GM12874 (cell line): ENCODE data around the gene ZSCAN5A.
"Not testable (repeated sequence)": the region's sequence is repeated elsewhere in the genome, so short reads cannot be mapped to it uniquely, and the experiment has no call there.

Source experiments
- TF ChIP-seq, protein P1 (sequence below): IDR thresholded peaks from 2 replicates; pipeline ENCODE4 v1.5.1; 2011; ENCODE audit warnings: low read depth, mild to moderate bottlenecking, control low read depth, low read length, moderate library complexity; ENCODE audit not compliant: insufficient read depth

The ZSCAN5A gene

GRCh38 chr19:56197646-56198045 is 117.0 kb downstream of the ZSCAN5A start, which contains the start of gene ZSCAN5B:
ZSCAN5B (minus strand) TSS chr19:56197783; CDS start chr19:56193052, 4,731 bp downstream.
- TF ChIP-seq, protein P1, sequence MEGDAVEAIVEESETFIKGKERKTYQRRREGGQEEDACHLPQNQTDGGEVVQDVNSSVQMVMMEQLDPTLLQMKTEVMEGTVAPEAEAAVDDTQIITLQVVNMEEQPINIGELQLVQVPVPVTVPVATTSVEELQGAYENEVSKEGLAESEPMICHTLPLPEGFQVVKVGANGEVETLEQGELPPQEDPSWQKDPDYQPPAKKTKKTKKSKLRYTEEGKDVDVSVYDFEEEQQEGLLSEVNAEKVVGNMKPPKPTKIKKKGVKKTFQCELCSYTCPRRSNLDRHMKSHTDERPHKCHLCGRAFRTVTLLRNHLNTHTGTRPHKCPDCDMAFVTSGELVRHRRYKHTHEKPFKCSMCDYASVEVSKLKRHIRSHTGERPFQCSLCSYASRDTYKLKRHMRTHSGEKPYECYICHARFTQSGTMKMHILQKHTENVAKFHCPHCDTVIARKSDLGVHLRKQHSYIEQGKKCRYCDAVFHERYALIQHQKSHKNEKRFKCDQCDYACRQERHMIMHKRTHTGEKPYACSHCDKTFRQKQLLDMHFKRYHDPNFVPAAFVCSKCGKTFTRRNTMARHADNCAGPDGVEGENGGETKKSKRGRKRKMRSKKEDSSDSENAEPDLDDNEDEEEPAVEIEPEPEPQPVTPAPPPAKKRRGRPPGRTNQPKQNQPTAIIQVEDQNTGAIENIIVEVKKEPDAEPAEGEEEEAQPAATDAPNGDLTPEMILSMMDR: not testable (repeated sequence)

DNA sequence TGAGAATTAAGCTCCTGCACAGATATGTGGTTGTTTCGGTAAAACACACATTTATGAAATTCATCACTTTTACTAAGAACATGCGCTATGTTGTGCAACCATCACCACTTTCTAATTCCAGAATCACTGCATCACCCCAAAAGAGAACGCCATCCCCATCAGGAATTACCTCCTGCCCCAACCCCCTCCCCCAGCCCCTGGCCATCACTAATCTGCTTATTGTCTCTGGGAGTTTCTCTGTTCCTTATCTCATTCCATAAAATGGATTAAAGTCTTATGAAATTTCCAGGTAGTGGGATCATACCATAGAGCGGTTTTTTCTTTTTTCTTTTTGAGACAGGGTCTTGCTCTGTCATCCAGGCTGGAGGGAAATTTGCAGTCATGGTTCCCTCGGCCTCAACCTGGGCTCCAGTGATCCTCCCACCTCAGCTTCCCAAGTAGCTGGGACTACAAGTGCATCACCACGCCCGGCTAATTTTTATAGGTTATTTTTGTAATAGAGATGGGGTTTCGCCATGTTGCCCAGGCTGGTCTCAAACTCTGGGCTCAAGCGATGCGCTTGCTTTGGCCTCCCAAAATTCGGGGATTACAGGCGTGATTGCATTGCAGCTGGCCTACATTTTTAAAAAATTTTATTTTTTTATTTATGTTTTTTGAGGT is 120.5 kb downstream of the ZSCAN5A start:
- TF ChIP-seq, protein P1: no peak

GRCh38 chr19:56191711-56192110 is 122.9 kb downstream of the ZSCAN5A start:
- TF ChIP-seq, protein P1: no peak

GRCh38 chr19:56191115-56191514 is 123.5 kb downstream of the ZSCAN5A start:
- TF ChIP-seq, protein P1: no peak

GRCh38 chr19:56189785-56190184 is 124.9 kb downstream of the ZSCAN5A start:
- TF ChIP-seq, protein P1: no peak

DNA sequence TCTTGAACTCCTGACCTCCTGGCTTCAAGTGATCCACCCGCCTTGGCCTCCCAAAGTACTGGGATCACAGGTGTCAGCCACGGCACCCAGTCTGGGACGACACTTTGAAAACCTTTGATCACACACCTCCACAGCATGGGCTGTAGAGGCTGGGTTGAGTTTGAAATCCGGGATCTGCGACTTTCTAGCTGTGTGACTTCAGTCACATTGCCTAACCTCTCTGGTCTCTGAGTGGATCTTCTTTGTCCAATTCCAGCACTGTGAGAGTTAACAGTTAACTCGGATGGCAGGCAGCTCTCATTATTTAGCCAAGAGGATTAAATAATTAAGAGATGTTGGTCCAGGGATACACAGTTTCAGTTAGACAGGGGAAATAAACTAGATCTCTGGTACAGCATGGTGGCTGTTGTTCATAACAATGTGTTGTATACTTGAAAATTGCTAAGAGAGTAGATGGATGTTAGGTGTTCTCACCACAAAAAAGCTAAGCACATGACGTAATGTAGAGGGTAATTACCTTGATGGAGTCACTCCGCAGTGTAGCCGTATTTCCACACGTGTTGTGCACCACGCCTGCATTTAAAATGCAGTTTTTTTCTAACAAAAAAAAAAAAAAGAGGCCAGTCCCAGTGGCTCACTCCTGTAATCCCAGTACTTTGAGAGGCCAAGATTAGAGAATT is 136.9 kb downstream of the ZSCAN5A start:
- TF ChIP-seq, protein P1: no peak

DNA sequence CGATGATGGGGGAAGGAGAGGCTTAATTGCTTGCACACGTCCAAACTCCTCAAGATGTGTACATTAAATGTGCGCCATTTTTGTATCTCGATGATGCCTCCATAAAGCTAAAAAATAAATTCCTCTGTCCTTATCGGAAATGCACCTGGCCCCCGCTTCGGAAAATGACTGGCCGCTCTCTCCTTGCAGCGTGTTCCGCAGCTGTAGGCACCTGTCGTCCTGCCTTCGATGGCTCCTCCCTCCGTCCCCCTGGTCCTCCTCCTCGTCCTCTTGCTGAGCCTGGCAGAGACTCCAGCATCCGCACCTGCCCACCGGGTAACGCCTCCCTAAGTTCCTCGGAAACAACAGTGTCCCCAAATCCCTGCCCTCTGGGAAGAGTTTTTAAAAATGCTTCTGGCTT is 137.8 kb downstream of the ZSCAN5A start:
- TF ChIP-seq, protein P1: no peak
